Left cardiac atrium (tissue), 4 donors: ENCODE data around the gene EEF1B2. TPM values are rescaled to one million over a fixed set of nuclear protein-coding genes. Genes with fewer than 3 reads are reported as not detected.
"Not testable (repeated sequence)": the region's sequence is repeated elsewhere in the genome, so short reads cannot be mapped to it uniquely, and the experiment has no call there.

Experiments
- ATAC-seq, 2 donors: fragments of 200-7000 bp; cut with Tn5 transposase; one replicate each; pipeline ENCODE4 v1.9.1; 2020; ENCODE audit warnings: mild to moderate bottlenecking in 2 of 2, moderate library complexity in 2 of 2
- DNase-seq: peaks from one replicate; pipeline ENCODE4 v3.0.0-alpha.2; 2020
- intact Hi-C, 2 donors: fragments of 100-400 bp; cut with DNase I; formaldehyde crosslinking; loops; one replicate each; pipeline versions ENCODE4 v1.14.1 to v1.15.1; 2022 to 2023
- long read RNA-seq: library from polyadenylated mRNA; unstranded; transcript quantifications from one replicate; pipeline ENCODE4 v2.0.0, GENCODE V29; 2021
- total RNA-seq, 2 donors: library from RNA; stranded (reverse); fragmentation: NEBNext Ultra II Directional; extraction: Animal tissue kit (Norgen Biotek cat#: 25700); gene quantifications; one replicate each; pipeline ENCODE4 v1.2.1, GENCODE V29; 2021
- donor health status: DM: no; HTN: yes; CAD: no.
- donor health status: DM: no; HTN: yes; CAD: no; lungs with severe emphysema.
- donor health status: DM: yes; HTN: yes; CAD: no.
- donor health status: Dilated cardiomyopathy.

The EEF1B2 gene
- 100 to 1,000 TPM; 308 to 357 TPM for total RNA-seq
- long read RNA-seq, transcript EEF1B2-201 (7 exons, 844 nt), result minor isoform, 5 of 65 reads
- long read RNA-seq, transcript EEF1B2-203 (6 exons, 1,098 nt), result major isoform, 50 of 65 reads
- long read RNA-seq, partial matches to known transcripts, result 2 of 65 reads
- long read RNA-seq, other reads (novel, unspliced or antisense), result 5 of 65 reads

GRCh38 chr2:206159346-206160124 is at the start of gene EEF1B2, which contains the start of gene NDUFS1:
Gene EEF1B2, plus strand, starts transcription at chr2:206159895. Its CDS starts 85 bp downstream, at chr2:206159980.
Gene NDUFS1, minus strand, starts transcription at chr2:206159444. Its CDS starts 5,766 bp downstream, at chr2:206153678.
- DNase-seq (peak; percentile 98), ATAC-seq (peak; percentile 96 to 97)
- intact Hi-C loops, result loop anchor here in 1 of 2 donors (5.0 to 10.0 kb wide), 2 partner anchors 118 to 285 kb away; partner anchors contain the start of gene ADAM23

GRCh38 chr2:206112108-206112507 is 47.6 kb upstream of the EEF1B2 start:
- intact Hi-C loops, result no loop called here
- DNase-seq (no peak), ATAC-seq (no peak)

GRCh38 chr2:206112846-206113547 is 46.7 kb upstream of the EEF1B2 start:
- ATAC-seq (peak in 1 of 2 donors; percentile 19), DNase-seq (no peak)
- intact Hi-C loops, result no loop called here

DNA sequence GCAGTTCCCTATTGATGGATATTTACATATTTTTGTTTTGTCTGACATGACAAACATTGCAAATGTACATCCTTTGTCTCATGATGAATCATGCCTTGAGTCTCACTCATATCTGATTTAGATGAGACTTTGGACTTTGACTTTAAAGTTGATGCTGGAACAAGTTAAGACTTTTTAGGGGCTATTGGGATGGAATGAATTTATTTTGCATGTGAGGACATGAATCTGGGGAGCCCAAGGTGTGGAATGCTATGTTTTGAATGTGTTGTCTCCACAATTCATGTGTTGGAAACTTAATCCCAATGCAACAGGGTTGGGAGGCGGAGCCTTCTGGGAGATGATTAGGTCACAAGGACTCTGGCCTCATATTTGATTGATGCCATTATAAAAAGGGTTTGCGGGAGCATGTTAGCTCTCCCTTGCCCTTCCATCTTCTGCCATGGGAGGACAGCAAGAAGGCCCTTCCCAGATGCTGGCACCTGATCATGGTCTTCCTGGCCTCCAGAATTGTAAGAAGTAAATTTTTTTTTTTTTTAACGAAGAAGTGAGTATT is 44.6 kb upstream of the EEF1B2 start:
- ATAC-seq (no peak), DNase-seq (no peak)
- intact Hi-C loops, result no loop called here

DNA sequence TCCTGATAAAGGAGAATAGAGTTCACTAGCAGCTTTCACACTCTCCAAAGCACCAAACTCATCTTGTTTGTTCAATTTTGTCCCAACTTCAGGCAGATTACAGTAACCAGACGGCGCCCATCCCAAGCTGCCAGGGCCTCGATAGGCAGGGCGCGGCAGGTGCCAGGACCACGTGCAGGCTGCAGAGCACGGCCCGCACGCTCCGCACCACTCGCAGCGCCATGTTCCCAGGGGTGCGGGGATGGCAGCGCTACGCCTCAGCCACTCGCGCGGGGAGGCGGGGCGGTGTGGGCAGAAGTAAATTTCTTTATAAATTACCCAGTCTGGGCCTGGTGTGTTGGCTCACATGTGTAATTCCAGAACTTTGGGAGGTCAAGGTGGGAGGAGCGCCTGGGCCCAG is 43.4 kb upstream of the EEF1B2 start:
- intact Hi-C loops, result no loop called here
- ATAC-seq, result peak in 1 of 2 donors; percentile 21
- DNase-seq, result no peak

GRCh38 chr2:206122569-206122968 is 37.1 kb upstream of the EEF1B2 start:
- intact Hi-C loops, ATAC-seq, DNase-seq: not testable (repeated sequence)

GRCh38 chr2:206125901-206126300 is 33.8 kb upstream of the EEF1B2 start:
- ATAC-seq, result no peak
- intact Hi-C loops, result no loop called here
- DNase-seq, result no peak

DNA sequence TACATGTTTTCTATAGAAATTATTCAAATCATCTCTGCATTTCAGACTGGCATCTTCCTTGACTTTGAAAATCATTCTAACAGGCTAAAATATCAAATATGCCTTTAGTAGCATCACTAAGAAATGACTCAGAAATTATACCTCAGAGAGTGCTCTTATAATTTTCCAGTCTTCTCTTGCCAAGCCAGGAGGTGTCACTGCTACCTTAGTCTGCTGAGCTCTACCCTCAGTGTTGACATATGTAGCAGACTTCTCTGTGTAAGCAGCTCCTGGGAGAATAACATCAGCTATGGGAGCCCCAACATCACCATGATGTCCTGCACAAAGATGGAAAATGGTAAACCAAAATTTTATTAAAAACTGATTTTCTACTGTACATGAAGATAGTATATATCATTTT is 32.0 kb upstream of the EEF1B2 start:
- intact Hi-C loops, result no loop called here
- DNase-seq (no peak), ATAC-seq (no peak)

GRCh38 chr2:206143451-206143850 is 16.2 kb upstream of the EEF1B2 start:
- DNase-seq (no peak), ATAC-seq (no peak)
- intact Hi-C loops, result no loop called here

DNA sequence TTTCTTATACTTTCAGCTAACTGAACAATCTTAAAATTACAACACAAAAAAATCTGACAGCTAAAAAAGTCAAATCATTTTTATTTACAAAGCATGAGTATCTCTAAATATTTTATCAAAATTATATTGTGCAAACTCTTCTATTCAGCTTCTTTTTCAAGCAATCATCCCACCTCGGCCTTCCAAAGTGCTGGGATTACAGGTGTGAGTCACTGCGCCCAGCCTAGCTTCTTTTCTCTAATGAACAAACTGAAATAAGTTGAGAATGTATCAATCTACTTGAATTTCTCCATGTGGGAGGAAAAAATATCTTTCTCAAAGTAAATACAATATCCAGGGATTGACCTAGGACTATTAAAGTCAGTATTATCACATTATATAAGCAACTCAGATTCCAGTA is 15.3 kb upstream of the EEF1B2 start:
- no peak for ATAC-seq
- intact Hi-C loops, result no loop called here
- no peak for DNase-seq

DNA sequence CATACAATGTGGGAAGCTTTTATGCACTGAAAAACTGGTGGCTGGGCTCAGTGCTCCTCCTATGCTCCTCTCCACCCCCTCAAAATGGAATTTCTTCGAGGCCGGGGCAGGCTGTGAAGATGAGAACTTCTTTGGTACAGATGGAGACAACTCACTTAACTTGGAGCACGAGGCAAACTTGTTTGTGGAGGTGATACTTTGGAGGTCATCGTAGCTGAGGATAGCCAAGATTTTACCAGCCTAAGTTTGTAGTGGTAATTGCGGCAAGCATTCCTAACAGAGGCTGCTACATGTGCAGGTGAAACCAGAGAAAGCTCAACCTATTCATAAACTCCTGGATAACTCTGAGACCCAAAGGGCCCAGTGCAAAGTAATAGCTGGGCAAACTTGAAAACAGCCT is 14.0 kb upstream of the EEF1B2 start:
- DNase-seq (no peak), ATAC-seq (no peak)
- intact Hi-C loops, result no loop called here

DNA sequence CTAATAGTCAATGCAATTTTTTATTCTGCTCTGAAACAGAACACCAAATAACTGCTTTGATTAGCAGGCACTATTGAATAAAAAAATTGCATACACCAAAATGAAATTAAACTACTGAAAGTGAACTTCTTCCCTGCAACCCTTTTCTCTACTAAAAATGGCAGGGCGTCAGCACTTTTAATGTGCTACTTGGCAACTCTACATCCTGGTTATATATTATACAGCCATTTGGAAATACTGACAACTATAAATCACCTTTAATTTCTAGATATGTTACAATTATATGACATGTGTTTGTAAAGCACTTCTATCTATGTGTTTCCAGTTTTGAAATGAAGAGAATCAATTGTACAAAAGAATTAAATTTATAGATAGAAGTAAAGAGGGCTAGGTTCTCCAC is 10.4 kb upstream of the EEF1B2 start:
- ATAC-seq (no peak), DNase-seq (no peak)
- intact Hi-C loops, result no loop called here

DNA sequence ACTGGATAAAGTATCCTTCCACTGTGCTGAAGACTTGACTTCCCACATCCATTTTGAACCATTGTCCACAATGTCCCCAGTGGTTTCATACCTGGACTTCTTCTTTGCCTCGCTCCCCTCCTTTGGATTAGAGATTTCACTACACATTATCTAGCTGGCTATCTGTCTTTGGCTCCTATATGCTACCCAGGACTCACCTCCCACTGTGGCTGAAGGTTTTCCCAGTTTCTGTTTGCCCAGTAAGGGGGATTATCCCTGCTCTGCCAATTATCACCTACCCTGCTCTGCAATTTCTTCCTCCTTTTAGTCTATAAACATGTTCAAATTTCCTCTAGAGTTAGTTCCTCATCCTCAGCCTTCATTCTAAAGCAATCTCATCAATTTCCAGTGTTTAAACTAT is 9.5 kb upstream of the EEF1B2 start:
- no peak for ATAC-seq

GRCh38 chr2:206150631-206151030 is 9.1 kb upstream of the EEF1B2 start:
- no peak for ATAC-seq
- intact Hi-C loops, result no loop called here
- DNase-seq, result no peak

More for the DNA sequence above, 9.5 kb upstream of the EEF1B2 start:
- intact Hi-C loops, result no loop called here
- DNase-seq, result no peak

DNA sequence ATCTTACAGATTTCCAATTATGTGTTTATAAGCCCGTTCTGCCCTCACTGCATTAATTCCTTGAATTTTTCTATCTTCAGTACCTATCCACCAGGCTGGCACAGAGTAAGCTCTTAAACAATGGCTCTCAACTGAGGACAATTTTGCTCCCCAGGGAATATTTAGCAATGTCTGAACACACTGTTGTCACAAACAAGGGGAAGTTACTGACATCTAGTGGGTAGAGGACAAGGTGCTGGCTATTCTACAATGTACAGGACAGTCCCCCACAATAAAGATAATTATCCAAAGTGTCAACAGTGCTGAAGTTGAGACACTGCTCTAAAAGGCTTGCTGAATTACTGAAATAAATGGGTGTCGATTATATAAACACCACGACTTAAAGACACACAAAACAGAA is 5.5 kb upstream of the EEF1B2 start:
- intact Hi-C loops, result no loop called here
- DNase-seq (no peak), ATAC-seq (peak in 1 of 2 donors; percentile 25)

DNA sequence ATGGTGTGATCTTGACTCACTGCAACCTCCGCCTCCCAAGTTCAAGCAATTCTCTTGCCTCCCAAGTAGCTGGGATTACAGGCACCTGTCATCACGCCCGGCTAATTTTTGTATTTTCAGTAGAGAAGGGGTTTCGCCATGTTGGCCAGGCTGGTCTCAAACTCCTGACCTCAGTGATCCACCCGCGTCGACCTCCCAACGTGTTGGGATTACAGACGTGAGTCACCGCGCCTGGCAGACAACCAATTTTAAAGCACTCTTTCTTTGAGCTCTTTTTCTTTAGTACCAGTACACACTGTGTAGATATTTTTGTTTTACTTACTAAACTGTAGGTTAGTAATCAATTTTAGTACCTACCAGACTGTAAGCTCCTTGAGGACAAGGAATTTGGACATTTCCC is 2.7 kb upstream of the EEF1B2 start:
- ATAC-seq, intact Hi-C loops, DNase-seq: not testable (repeated sequence)

DNA sequence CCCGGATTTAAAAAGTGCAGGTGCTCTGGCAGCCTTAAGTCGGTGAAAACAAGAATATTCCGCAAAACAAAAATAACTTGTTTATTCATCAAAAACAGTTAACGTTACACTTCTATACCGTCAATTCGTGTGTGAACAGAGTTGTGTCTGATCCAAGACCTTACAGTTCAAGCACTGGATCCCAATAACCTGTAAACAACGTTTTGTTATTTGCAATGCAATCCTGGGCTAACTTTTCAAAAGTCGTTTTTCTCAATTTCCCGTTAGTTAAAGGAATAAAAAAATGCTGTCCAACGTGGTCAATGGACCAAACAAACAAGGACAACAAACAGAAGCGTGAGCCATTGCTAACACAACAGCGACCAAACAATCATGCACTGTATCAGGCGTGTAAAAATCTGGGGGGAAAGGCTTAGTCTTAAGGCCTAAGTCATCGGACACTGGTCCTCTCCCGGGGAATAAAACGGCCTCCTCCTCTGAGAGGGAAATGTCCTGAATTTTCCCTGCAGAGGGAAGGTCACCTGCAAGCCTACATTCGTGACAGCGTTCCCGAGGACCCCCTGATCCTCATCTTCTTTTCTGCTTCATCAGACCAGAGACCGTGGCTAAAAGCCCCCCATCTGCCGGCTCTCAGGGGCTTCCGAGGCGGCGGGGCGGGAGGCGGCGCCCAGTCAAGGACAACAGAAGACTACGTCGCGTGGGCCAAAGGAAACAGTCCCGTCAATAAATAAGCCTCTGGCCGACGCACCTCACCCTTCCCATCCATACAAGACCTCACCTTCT is 941 bp upstream of the EEF1B2 start:
- ATAC-seq, result peak; percentile 10 to 20
- no peak for DNase-seq
- intact Hi-C loops, result no loop called here

DNA sequence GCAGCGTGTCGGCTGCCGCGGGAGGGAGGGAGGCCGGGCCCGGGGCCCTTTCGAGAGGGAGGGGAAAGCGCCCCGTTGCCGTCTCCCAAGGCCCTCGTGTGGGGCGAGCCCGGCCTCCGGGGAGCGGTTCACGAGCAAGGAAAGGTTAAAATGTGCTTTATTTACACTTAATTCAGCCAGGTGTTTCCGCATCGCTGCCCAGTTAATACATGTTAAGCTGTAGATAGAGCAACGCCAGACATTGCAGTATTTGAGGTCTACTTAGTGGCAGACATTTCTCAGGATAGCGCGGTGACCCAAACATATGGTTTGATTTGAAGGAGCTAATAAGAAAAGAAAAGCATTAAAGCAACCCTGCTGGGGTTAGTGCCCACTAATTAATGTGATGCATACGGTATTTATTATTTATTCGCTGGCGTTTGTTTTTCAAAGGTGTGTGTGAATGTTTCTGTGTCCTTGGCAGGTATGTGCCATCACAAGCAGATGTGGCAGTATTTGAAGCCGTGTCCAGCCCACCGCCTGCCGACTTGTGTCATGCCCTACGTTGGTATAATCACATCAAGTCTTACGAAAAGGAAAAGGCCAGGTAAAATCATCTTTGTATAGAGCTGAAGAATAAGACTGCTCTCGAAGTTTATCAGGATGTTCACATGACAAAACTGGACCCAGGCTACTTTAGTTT is 571 bp downstream of the EEF1B2 start:
- intact Hi-C loops, result loop anchor here in 1 of 2 donors (5.0 to 10.0 kb wide), 2 partner anchors 117 to 285 kb away; partner anchors contain the start of gene ADAM23
- DNase-seq, result no peak
- peak; percentile 56 to 76 for ATAC-seq
